ENCODE measurements around the gene WDR54.
"Not testable (repeated sequence)": the region's sequence is repeated elsewhere in the genome, so short reads cannot be mapped to it uniquely, and the experiment has no call there.

WDR54 gene

DNA sequence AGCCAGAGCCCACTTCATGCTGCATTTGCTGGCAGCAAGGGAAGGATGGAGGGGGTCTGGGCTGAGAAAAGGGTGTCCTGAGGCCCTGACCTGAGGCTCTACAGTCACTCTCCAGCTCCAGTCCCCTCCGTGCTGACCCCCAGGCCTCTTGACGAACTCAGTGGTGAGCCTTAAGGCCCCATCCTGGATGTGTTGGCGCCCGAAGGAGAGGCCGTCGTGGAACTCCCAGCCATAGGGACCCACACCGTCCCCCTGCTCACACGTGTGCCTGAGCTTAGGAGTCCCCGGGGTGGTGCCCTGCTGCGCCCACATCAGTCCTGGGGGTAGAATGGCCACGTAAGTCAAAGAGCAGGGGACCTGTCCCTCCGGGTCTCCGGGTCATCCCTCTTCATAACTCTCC is 42.9 kb downstream of the WDR54 start:
- no peak for DNase-seq (ENCODE audit: low spot score)
- no peak for TF ChIP-seq CTCF (IDR thresholded peaks at IDR 0.05; ENCODE audit: extremely low read depth, insufficient read depth, missing control alignments)
- in situ Hi-C loops (cut with MboI; ENCODE audit: low pct_unique_long_range_greater_than_20kb, low sequenced_read_pairs, unreplicated experiment) = no loop called here

DNA sequence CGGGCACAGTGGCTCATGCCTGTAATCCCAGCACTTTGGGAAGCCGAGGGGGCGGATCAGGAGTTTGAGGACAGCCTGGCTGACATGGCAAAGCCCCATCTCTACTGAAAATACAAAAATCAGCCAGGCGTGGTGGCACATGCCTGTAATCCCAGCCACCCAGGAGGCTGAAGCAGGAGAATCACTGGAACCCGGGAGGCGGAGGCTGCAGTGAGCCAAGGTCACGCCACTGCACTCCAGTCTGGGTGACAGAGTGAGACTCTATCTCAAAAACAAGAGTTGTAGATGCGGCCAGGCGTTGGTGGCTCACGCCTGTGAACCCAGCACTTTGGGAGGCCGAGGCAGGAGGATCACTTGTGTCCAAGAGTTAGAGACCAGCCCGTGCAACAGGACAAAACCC is 49.2 kb downstream of the WDR54 start:
- in situ Hi-C loops (cut with MboI; ENCODE audit: low pct_unique_long_range_greater_than_20kb, low sequenced_read_pairs, unreplicated experiment); DNase-seq (ENCODE audit: low spot score): not testable (repeated sequence)

DNA sequence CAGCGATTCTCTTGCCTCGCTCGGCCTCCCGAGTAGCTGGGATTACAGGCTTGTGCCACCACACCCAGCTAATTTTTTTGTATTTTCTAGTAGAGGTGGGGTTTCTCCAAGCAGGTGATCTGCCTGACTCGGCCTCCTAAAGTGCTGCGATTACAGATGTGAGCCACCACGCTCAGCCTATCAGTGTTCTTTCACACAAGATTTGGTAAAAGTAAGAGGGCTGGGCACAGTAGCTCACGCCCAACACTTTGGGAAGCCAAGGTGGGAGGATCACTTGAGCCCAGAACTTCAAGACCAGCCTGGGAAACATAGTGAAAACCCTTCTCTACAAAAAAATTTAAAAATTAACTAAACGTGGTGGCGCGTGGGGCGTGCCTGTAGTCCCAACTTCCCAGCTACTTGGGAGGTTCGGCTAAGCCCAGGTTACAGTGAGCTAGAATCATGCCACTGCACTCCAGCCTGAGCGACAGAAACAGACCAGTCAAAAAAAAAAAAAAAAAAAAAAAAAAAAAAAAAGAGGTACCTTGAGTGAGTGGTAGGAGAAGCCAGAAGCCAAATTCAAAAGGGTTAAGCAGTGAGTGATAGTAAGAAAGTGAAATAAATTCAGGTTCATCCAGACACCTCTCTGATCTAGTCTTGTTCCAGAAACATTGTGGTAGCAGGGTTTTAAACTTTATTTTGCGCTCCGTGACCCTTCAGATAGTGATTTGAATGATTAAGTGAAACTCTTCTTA is 50.0 kb downstream of the WDR54 start:
- no peak for TF ChIP-seq CTCF (IDR thresholded peaks at IDR 0.05; ENCODE audit: extremely low read depth, insufficient read depth, missing control alignments)
- DNase-seq (ENCODE audit: low spot score) = peak; percentile 5
- in situ Hi-C loops (cut with MboI; ENCODE audit: low pct_unique_long_range_greater_than_20kb, low sequenced_read_pairs, unreplicated experiment) = no loop called here

DNA sequence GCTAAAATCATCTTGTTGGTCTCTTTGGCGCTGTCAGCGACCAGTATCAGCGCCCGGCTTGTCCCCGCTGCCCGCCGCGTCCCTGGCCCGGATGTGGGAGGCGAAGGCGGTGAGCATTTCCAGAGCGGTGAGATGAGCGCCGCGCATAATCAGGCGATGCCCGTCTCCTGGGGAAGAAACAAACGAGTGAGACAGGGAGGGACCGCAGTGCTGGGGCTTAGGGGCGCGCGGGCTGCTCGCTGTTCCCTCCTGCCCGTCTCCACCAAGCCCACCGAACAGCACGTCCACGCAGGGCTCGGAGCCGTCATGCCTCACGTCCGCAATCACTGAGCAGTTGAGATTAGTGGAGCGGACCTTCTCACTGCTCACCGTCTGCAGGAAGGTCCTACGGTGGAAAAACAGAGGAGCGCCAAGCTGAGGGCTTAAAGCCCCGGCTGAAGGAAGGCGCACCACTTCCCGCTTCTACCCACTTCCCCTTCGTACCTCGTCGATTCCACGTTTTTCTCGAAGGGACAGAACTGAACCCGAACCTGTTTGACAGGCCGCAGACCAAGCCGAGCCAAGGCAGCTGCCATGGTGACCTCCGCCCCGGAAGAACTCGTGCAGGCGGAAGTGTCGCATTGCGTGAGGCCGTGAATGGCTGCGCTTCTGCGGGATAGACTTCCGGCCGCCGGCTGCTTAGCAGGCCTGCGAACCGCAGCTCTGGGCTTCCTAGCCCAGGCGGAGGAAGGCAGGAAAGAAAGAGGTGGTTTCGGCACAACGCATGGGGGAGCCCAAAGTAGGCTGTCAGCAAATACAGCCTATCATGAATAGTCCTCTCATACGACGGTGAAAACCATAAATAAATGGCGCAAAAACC is 50.8 kb downstream of the WDR54 start, which contains the start of gene MRPL53:
Gene MRPL53 (minus strand): TSS at position 595 of the 859 bp plus-strand sequence. CDS start 20 bp downstream, at position 575.
- TF ChIP-seq CTCF (IDR thresholded peaks at IDR 0.05; ENCODE audit: extremely low read depth, insufficient read depth, missing control alignments) = no peak
- in situ Hi-C loops (cut with MboI; ENCODE audit: low pct_unique_long_range_greater_than_20kb, low sequenced_read_pairs, unreplicated experiment) = no loop called here
- DNase-seq (ENCODE audit: low spot score) = peak; percentile 86

DNA sequence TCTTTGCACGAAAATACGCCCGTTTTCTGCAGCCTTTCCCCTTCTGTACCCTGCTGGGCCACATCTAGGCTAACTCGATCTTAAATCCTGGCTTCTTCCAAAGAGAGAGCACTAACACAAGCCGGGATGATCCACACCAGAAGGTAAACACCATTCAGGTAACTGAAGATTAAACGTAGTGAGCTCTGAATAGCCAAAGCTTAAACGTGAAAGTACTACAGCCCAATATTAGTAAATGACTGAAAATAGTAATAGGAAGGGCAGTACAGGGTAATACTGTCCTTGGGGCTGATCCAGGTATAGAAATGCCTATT is 51.4 kb downstream of the WDR54 start:
- TF ChIP-seq CTCF (IDR thresholded peaks at IDR 0.05; ENCODE audit: extremely low read depth, insufficient read depth, missing control alignments) = no peak
- in situ Hi-C loops (cut with MboI; ENCODE audit: low pct_unique_long_range_greater_than_20kb, low sequenced_read_pairs, unreplicated experiment) = no loop called here
- DNase-seq (ENCODE audit: low spot score) = peak; percentile 14

GRCh38 chr2:74474481-74474880 is 53.0 kb downstream of the WDR54 start:
- in situ Hi-C loops (cut with MboI; ENCODE audit: low pct_unique_long_range_greater_than_20kb, low sequenced_read_pairs, unreplicated experiment) = no loop called here
- no peak for DNase-seq (ENCODE audit: low spot score)
- no peak for TF ChIP-seq CTCF (IDR thresholded peaks at IDR 0.05; ENCODE audit: extremely low read depth, insufficient read depth, missing control alignments)

DNA sequence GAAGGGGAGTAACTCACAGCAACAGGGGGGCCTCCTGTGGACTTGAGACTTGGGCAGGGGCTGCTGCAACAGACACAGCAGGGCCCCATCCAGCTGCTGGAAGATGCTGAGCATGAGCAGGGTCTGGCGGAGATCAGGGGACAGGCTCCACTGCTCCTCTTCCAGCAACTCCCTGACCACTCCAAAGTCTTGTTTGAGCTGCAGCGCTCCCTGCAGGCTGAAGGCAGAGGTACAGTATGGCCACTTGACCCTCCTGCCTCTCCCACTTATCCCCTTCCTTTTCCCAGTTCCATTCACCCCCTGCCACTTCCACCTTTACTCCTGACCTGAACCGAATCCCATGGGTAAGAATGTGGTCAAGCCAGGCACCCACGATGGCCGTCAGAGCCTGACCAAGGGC is 53.4 kb downstream of the WDR54 start:
- no peak for DNase-seq (ENCODE audit: low spot score)
- in situ Hi-C loops (cut with MboI; ENCODE audit: low pct_unique_long_range_greater_than_20kb, low sequenced_read_pairs, unreplicated experiment) = loop anchor here (25.0 kb wide), 1 partner anchor 112 kb away; no protein-coding TSS in a partner anchor
- TF ChIP-seq CTCF (IDR thresholded peaks at IDR 0.05; ENCODE audit: extremely low read depth, insufficient read depth, missing control alignments) = peak; percentile 46
